Astrocyte (in vitro differentiated cells and primary cell): Measurements from ENCODE around the gene TOLLIP. TPM values are rescaled to one million over a fixed set of nuclear protein-coding genes. Genes with fewer than 3 reads are reported as not detected.

Experiments
- DNase-seq: peaks from one replicate; pipeline ENCODE4 v3.0.0-alpha.2; 2010; ENCODE audit warnings: low read depth
- FAIRE-seq: peaks from 2 replicates; lab custom pipeline; 2011; peaks lifted over from hg19 to GRCh38; lab: Jason Lieb, UNC
- H2AFZ ChIP-seq: 2 replicates; pipeline ENCODE4 v1.6.0; 2012; ENCODE audit warnings: low read depth, low read length, inconsistent platforms
- H3K27ac ChIP-seq: 2 replicates; pipeline ENCODE4 v1.5.1; 2011; ENCODE audit warnings: low read depth, low read length, inconsistent platforms
- H3K27me3 ChIP-seq: 2 replicates; pipeline ENCODE4 v1.6.0; 2011; ENCODE audit warnings: low read length, inconsistent platforms; ENCODE audit not compliant: insufficient read depth
- H3K36me3 ChIP-seq: 2 replicates; pipeline ENCODE4 v1.5.1; 2011; ENCODE audit warnings: low read length, inconsistent platforms; ENCODE audit not compliant: insufficient read depth
- H3K4me1 ChIP-seq: 2 replicates; pipeline ENCODE4 v1.5.1; 2011; ENCODE audit warnings: low read length, inconsistent platforms; ENCODE audit not compliant: insufficient read depth
- H3K4me2 ChIP-seq: 2 replicates; pipeline ENCODE4 v1.6.0; 2012; ENCODE audit warnings: low read length, inconsistent platforms
- H3K4me3 ChIP-seq: 2 replicates; pipeline ENCODE4 v1.5.1; 2011; ENCODE audit warnings: low read depth, mild to moderate bottlenecking, low read length, inconsistent platforms; ENCODE audit not compliant: insufficient read depth
- H3K79me2 ChIP-seq: 2 replicates; pipeline ENCODE4 v1.6.0; 2012; ENCODE audit warnings: mild to moderate bottlenecking, low read length, inconsistent platforms; ENCODE audit not compliant: insufficient read depth
- H3K9ac ChIP-seq: 2 replicates; pipeline ENCODE4 v1.6.0; 2012; ENCODE audit warnings: mild to moderate bottlenecking, low read length, inconsistent platforms
- H3K9me3 ChIP-seq: 2 replicates; pipeline ENCODE4 v1.5.1; 2012; ENCODE audit warnings: low read depth, mild to moderate bottlenecking, low read length, inconsistent platforms; ENCODE audit not compliant: insufficient read depth
- H4K20me1 ChIP-seq: 2 replicates; pipeline ENCODE4 v1.6.0; 2012; ENCODE audit warnings: low read length, inconsistent platforms; ENCODE audit not compliant: insufficient read depth
- H3K27ac Mint-ChIP-seq: one replicate; pipeline ENCODE4 v1.8.0; 2021; ENCODE audit warnings: mild to moderate bottlenecking, mixed read lengths; ENCODE audit not compliant: unreplicated experiment
- H3K27me3 Mint-ChIP-seq: one replicate; pipeline ENCODE4 v1.8.0; 2021; ENCODE audit warnings: low read depth, mixed read lengths; ENCODE audit not compliant: unreplicated experiment
- H3K36me3 Mint-ChIP-seq: one replicate; pipeline ENCODE4 v1.8.0; 2021; ENCODE audit warnings: low read depth, mixed read lengths; ENCODE audit not compliant: unreplicated experiment
- H3K4me1 Mint-ChIP-seq: one replicate; pipeline ENCODE4 v1.8.0; 2021; ENCODE audit warnings: low read depth, mixed read lengths; ENCODE audit not compliant: unreplicated experiment
- H3K4me3 Mint-ChIP-seq: one replicate; pipeline ENCODE4 v1.8.0; 2021; ENCODE audit warnings: mild to moderate bottlenecking, moderate library complexity, mixed read lengths; ENCODE audit not compliant: unreplicated experiment
- H3K9me3 Mint-ChIP-seq: one replicate; pipeline ENCODE4 v1.8.0; 2021; ENCODE audit warnings: mild to moderate bottlenecking, mixed read lengths; ENCODE audit not compliant: unreplicated experiment
- CTCF ChIP-seq: IDR thresholded peaks from 2 replicates; pipeline ENCODE4 v1.5.1; 2011; ENCODE audit warnings: low read depth, mild to moderate bottlenecking, inconsistent platforms, low read length, moderate library complexity; ENCODE audit not compliant: insufficient read depth
- EZH2 ChIP-seq: IDR thresholded peaks from 2 replicates; pipeline ENCODE4 v1.6.1; 2012; ENCODE audit warnings: mild to moderate bottlenecking, low read length, inconsistent platforms; ENCODE audit not compliant: insufficient read depth
- microRNA-seq: library from miRNA; unstranded; fragments of <30 nt; microRNA quantifications from one replicate; pipeline ENCODE4 v1.2.0, GENCODE V29; 2020
- total RNA-seq: library from RNA; stranded (reverse); gene quantifications from 2 replicates; pipeline ENCODE4 v1.2.1, GENCODE V29; 2021

TOLLIP gene
- total RNA-seq, 1 donor from 2014 or later, result 46.4 TPM

- H3K9me3 ChIP-seq, result no peaks in the 10 kb centered on the region
- H3K27ac ChIP-seq, result no peak overlapping the region
- H3K4me1 ChIP-seq, result no peaks in the 10 kb centered on the region
- H2AFZ ChIP-seq, result no peak overlapping the region
- no peak for FAIRE-seq
- DNase-seq, result no peak
- no peak overlapping the region for H3K27ac Mint-ChIP-seq
- TF ChIP-seq EZH2, result no peak
- TF ChIP-seq CTCF, result no peak
- H3K27me3 ChIP-seq, result no peaks in the 10 kb centered on the region
- no peaks in the 10 kb centered on the region for H3K9me3 Mint-ChIP-seq
- no peak overlapping the region for H3K9ac ChIP-seq
- no peaks in the 10 kb centered on the region for H3K4me1 Mint-ChIP-seq
- H3K36me3 ChIP-seq, result no peaks in the 10 kb centered on the region
- no peaks in the 10 kb centered on the region for H3K36me3 Mint-ChIP-seq
- H4K20me1 ChIP-seq, result no peaks in the 10 kb centered on the region
- H3K4me2 ChIP-seq, result no peak overlapping the region
- H3K4me3 Mint-ChIP-seq, result no peak overlapping the region
- H3K79me2 ChIP-seq, result no peaks in the 10 kb centered on the region
- no peak overlapping the region for H3K4me3 ChIP-seq
- H3K27me3 Mint-ChIP-seq, result peaks cover 8% of the 10 kb centered on the region
Measured at GRCh38 chr11:1224491-1225385, 84.7 kb downstream of the TOLLIP start.

Small RNAs within 50 kb of the gene (microRNA-seq; reads per million reads assigned to microRNA genes)
- not detected for gene MIR6744

Other genes with a start within 250 kb of the TOLLIP start
- not detected in 2 replicates for gene MUC2, start 234.8 kb downstream of the TOLLIP start, total RNA-seq
- not detected in 2 replicates for gene MUC5AC, start 151.7 kb downstream of the TOLLIP start, total RNA-seq
- not detected in 2 replicates for gene MUC5B, start 86.6 kb downstream of the TOLLIP start, total RNA-seq
- gene BRSK2, start 80.3 kb upstream of the TOLLIP start, total RNA-seq, result 3.9 and 7.1 TPM in 2 replicates
- 26.4 and 28.9 TPM in 2 replicates for gene MOB2, start 177.1 kb upstream of the TOLLIP start, total RNA-seq